GM12873 (cell line): ENCODE results near the gene ABL1.

ENCODE experiments used
- TF ChIP-seq, protein P1 (sequence below): IDR thresholded peaks from 2 replicates; pipeline ENCODE4 v1.5.1; 2012; ENCODE audit warnings: low read depth, mild to moderate bottlenecking, moderate library complexity, low read length, control low read depth; ENCODE audit not compliant: insufficient read depth; ENCODE audit errors: missing control alignments

ABL1 gene

DNA sequence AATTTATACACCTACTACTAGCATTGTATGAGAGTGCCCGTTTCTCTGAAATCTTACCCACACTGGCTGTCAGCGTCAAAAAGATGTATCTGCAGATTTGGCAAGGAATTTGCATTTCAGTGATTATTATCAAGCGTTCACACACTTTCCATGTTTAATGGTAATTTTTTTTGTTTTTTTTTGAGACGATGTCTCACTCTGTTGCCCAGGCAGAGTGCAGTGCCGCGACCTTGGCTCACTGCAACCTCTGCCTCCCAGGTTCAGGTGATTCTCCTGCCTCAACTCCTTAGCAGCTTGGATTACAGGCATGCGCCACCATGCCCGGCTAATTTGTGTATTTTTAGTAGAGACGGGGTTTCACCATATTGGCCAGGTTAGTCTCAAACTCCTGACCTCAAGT, 14.3 kb downstream of the ABL1 start:
- TF ChIP-seq, protein P1, sequence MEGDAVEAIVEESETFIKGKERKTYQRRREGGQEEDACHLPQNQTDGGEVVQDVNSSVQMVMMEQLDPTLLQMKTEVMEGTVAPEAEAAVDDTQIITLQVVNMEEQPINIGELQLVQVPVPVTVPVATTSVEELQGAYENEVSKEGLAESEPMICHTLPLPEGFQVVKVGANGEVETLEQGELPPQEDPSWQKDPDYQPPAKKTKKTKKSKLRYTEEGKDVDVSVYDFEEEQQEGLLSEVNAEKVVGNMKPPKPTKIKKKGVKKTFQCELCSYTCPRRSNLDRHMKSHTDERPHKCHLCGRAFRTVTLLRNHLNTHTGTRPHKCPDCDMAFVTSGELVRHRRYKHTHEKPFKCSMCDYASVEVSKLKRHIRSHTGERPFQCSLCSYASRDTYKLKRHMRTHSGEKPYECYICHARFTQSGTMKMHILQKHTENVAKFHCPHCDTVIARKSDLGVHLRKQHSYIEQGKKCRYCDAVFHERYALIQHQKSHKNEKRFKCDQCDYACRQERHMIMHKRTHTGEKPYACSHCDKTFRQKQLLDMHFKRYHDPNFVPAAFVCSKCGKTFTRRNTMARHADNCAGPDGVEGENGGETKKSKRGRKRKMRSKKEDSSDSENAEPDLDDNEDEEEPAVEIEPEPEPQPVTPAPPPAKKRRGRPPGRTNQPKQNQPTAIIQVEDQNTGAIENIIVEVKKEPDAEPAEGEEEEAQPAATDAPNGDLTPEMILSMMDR, result no peak

DNA sequence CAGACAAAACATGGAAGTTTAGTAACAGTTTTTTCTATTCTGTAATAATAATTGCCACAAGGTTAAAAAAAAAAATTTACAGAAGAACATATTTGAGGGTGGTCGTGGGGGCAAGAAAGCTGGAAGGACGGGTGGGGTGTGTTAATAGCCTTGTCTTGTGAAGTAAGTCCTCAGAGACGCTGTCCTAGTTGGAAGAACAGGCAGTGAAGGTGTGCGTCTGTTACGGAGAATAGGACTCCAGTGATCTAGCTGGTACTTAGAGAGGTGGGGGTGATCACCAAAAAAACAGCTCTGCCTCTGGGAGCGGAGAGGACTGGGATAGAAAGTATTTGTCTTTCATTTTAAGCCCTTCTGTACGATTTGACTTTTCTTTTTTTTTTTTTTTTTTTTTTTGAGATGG, 17.7 kb downstream of the ABL1 start:
- TF ChIP-seq, protein P1, result no peak

DNA sequence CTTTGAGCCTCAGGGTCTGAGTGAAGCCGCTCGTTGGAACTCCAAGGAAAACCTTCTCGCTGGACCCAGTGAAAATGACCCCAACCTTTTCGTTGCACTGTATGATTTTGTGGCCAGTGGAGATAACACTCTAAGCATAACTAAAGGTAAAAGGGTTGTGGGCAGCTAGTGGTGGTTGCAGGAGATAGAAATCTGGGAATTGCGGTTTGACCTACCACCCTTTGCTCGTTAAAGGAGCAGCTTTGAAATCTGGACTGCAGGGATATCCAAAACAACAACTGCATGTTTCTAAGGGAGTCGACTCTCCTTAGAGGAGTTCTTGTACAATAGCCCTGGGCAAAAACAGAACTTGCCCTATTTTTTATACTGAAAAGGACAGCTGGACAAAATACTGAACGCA, 19.0 kb downstream of the ABL1 start:
- TF ChIP-seq, protein P1, result no peak

DNA sequence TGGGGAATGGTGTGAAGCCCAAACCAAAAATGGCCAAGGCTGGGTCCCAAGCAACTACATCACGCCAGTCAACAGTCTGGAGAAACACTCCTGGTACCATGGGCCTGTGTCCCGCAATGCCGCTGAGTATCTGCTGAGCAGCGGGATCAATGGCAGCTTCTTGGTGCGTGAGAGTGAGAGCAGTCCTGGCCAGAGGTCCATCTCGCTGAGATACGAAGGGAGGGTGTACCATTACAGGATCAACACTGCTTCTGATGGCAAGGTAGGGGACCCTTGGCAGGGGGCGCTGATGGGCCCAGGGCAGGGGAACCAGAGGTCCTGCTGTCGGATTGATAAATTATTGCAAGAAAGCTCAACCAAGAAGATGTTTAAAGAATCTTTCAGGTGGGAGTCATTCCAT, 19.8 kb downstream of the ABL1 start:
- TF ChIP-seq, protein P1, result no peak

DNA sequence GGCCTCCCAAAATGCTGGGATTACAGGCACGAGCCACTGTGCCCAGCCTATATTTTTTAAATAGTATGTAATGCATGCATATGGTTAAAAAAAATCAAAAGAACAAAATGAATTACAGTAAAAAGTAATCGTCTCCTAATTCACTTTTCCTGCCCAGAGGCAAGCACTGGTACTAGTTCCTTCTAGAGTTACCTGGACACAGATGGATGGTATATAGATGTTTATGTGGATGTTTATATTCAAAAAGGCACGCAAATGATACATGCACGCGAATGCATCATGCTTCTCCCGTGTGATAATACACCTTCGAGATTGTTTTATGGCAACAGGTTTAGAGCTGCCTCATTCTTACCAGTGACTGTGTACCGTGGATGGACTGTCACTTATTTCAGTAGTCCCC, 21.4 kb downstream of the ABL1 start:
- TF ChIP-seq, protein P1, result no peak

DNA sequence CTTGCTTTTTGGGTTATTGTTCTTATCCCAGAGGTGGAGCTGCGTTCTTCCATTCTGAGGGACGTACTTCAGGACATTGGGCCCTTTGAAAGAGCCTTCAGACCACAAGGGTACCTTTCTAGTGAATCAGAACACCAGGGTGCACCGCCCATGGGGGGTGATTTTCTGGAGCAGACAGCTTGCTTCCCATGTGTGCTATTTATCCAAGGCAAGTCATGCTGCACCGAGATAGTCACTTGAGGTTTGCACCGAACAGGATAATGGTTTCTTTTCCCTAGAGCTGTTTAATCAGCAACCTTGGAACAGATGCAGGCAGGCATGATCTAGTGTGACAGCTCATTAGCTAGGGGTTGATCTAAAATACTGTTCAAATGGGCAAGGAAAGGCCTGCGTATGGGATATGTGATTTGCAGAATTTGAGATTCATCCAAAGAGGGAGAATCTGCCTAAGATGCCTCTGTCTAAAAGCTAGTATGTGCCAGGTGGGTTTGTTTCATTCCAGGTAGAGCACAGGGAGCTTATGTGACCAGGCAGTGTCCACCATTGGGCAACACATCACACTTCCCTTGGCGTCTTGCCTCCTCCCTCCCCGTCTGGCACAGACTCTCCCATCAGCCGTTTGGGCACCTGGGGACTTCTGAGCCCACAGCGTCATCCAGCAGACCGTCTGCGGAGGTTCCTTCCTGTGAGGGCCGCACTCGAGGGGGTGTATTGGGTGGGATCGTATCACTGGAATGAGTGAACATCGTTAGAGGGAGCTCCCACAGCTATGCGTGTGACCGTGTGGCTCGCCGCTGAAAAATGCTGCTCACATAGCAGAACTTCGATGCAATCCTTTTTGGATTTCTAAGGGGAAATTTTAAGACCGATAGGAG, 23.0 kb downstream of the ABL1 start:
- TF ChIP-seq, protein P1, result no peak

DNA sequence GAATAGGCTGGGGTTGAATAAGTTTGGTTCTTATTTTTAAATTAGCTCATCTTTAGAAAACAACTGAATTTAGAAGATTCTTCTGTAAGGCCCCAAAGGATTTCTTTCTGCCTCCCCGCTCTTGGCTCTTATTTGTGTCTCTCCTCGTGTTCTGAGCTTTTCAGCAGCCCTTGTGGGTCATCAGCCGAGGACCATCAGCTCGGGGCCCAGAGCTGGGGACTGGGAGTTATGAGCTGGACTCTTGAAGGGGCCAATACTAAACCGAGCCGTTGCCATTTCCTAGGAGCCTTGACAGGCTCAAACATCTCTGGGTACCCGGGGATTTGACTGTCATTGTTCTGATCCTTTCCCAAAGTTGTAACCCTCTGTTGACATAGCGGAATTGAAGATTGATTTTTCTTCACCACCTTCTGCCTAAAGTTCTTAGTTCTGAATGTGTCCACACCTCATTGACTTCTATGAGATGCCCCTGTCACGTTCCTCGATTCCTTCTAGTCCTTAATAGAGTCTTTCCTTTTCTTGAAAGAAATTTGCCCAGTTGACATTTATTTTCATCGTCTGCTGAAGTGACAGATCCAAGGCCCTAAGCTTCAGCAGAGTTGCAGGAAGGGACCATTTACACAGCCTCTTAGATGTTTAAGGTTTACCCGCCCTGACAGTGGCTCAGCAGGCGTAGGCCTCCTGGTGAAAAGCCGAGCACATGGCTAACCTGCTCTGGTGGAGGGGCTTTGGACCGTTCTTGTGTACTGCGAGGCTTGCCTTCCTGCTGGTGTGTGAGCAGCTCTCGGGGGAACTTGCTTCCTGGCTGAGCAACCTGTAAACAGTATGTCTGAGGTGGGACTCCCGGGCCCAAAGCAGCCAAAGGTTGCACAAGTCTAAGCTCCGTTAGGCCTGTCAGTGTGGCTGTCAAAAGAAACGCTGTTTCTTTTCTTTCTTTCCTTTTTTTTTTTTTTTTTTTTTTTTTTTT, 24.0 kb downstream of the ABL1 start:
- TF ChIP-seq, protein P1, result no peak
